Effector memory CD4-positive, alpha-beta T cell (primary cell): ENCODE data around the gene RETREG1.

Experiments used
- DNase-seq, 3 donors: peaks; one replicate each; pipeline ENCODE4 v3.0.0-alpha.2; 2020
- H3K27ac ChIP-seq: 2 replicates; pipeline ENCODE4 v1.7.0; 2013; ENCODE audit warnings: mild to moderate bottlenecking, low read length, moderate library complexity; ENCODE audit not compliant: insufficient read depth, poor library complexity, severe bottlenecking
- H3K27me3 ChIP-seq: replicated peaks from 2 replicates; pipeline ENCODE4 v1.7.0; 2013; ENCODE audit warnings: mild to moderate bottlenecking, low read length; ENCODE audit not compliant: insufficient read depth, control insufficient read depth, poor library complexity, severe bottlenecking
- H3K36me3 ChIP-seq: 2 replicates; pipeline ENCODE4 v1.7.0; 2013; ENCODE audit warnings: mild to moderate bottlenecking, low read length, moderate library complexity; ENCODE audit not compliant: control insufficient read depth, insufficient read depth
- H3K4me1 ChIP-seq: 2 replicates; pipeline ENCODE4 v1.7.0; 2013; ENCODE audit warnings: low read length, mild to moderate bottlenecking; ENCODE audit not compliant: control insufficient read depth, insufficient read depth, poor library complexity, severe bottlenecking
- H3K4me3 ChIP-seq: 2 replicates; pipeline ENCODE4 v1.7.0; 2013; ENCODE audit warnings: low read length, low read depth, mild to moderate bottlenecking; ENCODE audit not compliant: insufficient read depth, poor library complexity, severe bottlenecking
- H3K9me3 ChIP-seq: 2 replicates; pipeline ENCODE4 v1.7.0; 2013; ENCODE audit warnings: mild to moderate bottlenecking, low read length, moderate library complexity; ENCODE audit not compliant: control insufficient read depth

Gene RETREG1

GRCh38 chr5:16559702-16560101, 57.1 kb downstream of the RETREG1 start:
- Histone ChIP-seq H3K4me3 (no peak overlapping the region), H3K4me1 (no peaks in the 10 kb centered on the region), H3K36me3 (peaks cover 4% of the 10 kb centered on the region), H3K9me3 (no peaks in the 10 kb centered on the region), H3K27ac (no peak overlapping the region), H3K27me3 (no peaks in the 10 kb centered on the region)
- no peak for DNase-seq

- H3K27me3 ChIP-seq = no peaks in the 10 kb centered on the region
These were observed 57.7 kb downstream of the RETREG1 start for GRCh38 chr5:16558984-16559629.

DNA sequence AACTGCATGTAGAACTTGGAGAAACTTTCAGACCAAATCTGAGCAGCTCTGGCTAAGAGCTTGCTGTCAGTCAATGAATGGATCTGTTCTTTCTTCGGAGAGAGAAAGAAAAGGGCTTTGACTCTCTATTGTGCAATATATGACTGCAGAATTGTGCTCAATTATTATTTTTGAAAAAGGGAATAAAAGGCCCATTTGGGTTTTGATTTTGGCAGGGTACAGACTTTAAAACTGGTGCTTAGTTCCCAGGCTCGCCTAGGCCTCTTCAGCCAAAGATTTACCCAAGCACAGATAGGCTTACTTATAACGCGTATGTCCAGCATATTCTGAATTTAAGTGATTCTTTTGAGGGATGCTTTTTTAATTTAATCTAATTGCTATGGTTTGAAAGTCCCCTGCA, 59.3 kb downstream of the RETREG1 start:
- Histone ChIP-seq H3K36me3 (peaks cover 4% of the 10 kb centered on the region), H3K27ac (no peak overlapping the region), H3K27me3 (no peaks in the 10 kb centered on the region), H3K4me3 (no peak overlapping the region), H3K9me3 (no peaks in the 10 kb centered on the region), H3K4me1 (no peaks in the 10 kb centered on the region)
- no peak for DNase-seq

More at GRCh38 chr5:16558984-16559629, 57.7 kb downstream of the RETREG1 start:
- no peaks in the 10 kb centered on the region for H3K9me3 ChIP-seq
- peaks cover 4% of the 10 kb centered on the region for H3K36me3 ChIP-seq
- no peak overlapping the region for H3K27ac ChIP-seq
- H3K4me1 ChIP-seq = no peaks in the 10 kb centered on the region
- no peak overlapping the region for H3K4me3 ChIP-seq
- DNase-seq = no peak

- Histone ChIP-seq H3K27ac (no peak overlapping the region), H3K9me3 (no peaks in the 10 kb centered on the region), H3K27me3 (no peaks in the 10 kb centered on the region), H3K36me3 (no peaks in the 10 kb centered on the region), H3K4me1 (no peaks in the 10 kb centered on the region), H3K4me3 (no peak overlapping the region)
- DNase-seq = no peak
These were observed 62.7 kb downstream of the RETREG1 start for GRCh38 chr5:16554110-16554509.

DNA sequence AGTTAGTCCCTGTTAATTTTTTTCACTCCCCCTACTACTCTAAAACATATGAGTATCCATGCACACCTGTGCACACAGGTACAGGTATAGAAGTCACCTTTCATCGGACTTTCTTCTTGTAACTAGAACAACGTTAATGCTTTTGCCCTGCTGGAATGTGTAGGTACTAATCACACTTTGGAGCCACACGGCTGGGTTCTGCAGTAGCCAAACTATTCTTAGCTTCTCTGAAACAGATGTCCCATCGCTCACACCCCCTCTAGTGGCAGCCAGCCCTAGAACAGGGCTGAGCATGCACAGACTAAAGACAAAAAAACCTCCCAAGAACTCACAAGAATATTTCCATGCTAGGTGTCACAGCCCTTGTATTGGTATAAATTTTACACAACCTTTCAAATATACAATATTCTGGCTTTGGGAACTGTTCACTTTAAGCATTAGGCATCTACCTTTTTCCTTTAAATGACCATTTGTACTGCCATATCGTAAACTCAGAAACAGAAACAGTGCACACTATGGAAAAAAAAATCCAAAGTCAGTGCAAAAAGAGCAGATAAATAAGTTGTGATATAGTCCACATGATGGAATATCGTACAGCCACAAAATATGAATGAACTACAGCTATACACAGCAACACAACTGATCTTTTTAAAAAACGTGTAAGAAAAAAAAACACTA, 64.0 kb downstream of the RETREG1 start:
- Histone ChIP-seq H3K4me1 (no peaks in the 10 kb centered on the region), H3K27me3 (no peaks in the 10 kb centered on the region), H3K4me3 (no peak overlapping the region), H3K27ac (no peak overlapping the region), H3K36me3 (no peaks in the 10 kb centered on the region), H3K9me3 (no peaks in the 10 kb centered on the region)
- DNase-seq = no peak

- no peak for DNase-seq
- Histone ChIP-seq H3K9me3 (no peaks in the 10 kb centered on the region), H3K4me1 (no peaks in the 10 kb centered on the region), H3K36me3 (no peaks in the 10 kb centered on the region), H3K27ac (no peak overlapping the region), H3K4me3 (no peak overlapping the region), H3K27me3 (no peaks in the 10 kb centered on the region)
These were observed 65.2 kb downstream of the RETREG1 start for GRCh38 chr5:16551628-16552027.

DNA sequence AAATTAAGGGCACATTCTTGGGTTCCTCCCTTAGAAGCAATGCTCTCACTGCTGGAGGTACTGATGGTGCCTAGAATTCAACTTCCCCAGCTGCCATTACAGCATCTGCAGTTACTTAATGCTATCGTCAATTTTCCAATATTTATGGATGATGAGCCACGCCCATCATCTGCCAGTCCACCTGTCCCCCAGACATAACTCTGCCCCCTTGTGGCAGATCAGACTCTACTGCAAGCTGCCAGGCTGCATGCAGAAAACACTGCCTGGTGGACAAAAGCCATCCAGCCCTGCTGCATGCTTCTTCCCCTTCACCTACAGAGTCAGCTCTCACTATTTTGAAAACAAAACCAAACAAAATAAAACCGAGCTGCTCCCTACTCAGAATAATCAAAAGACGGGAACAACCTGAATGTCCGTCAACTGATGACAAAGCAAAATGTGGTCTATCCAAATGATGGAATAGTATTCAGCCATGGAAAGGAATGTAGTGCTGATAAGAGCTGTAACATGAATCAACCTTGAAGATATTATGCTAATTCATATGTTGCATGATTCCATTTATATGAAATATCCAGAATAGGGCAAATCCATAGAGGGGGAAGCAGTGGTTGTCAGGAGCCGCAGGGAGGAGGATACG, 66.4 kb downstream of the RETREG1 start:
- H3K36me3 ChIP-seq = no peaks in the 10 kb centered on the region
- H3K9me3 ChIP-seq = no peaks in the 10 kb centered on the region
- H3K4me3 ChIP-seq = no peak overlapping the region
- no peaks in the 10 kb centered on the region for H3K27me3 ChIP-seq
- no peaks in the 10 kb centered on the region for H3K4me1 ChIP-seq
- no peak overlapping the region for H3K27ac ChIP-seq
- no peak for DNase-seq

DNA sequence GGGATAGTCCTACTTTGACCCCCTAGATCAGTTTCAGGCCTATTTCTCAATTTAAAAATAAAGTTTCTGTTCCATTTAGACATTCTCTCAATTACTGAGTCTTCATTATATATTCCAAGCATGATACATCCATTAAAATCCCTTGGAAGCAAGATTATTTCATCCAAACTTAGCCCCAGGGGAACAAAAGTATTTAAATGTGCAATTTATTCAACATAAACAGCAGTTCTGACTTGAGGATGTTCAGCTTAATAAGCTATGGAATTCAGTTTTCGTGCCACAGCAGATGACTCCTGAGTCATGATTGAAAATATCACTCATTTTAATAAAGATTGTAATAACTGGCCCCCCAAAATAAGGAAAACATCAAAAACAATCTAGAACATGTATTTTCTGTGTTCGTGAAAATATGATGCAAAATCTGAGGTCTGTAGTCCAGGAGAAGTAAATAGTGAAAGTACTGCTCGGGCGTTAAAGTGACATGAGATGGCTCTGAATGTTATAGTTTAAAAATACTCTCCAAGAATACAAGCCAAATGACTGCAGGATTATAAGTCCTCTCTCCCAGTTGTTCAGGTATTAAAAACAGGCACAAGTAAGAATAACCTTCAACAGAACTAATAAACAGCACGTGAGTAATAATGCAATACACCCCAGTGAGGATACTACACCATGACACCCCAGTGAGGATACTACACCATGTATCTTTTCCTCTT, 67.1 kb downstream of the RETREG1 start:
- Histone ChIP-seq H3K36me3 (no peaks in the 10 kb centered on the region), H3K4me3 (no peak overlapping the region), H3K27me3 (no peaks in the 10 kb centered on the region), H3K27ac (no peak overlapping the region), H3K9me3 (no peaks in the 10 kb centered on the region), H3K4me1 (no peaks in the 10 kb centered on the region)
- DNase-seq = no peak

DNA sequence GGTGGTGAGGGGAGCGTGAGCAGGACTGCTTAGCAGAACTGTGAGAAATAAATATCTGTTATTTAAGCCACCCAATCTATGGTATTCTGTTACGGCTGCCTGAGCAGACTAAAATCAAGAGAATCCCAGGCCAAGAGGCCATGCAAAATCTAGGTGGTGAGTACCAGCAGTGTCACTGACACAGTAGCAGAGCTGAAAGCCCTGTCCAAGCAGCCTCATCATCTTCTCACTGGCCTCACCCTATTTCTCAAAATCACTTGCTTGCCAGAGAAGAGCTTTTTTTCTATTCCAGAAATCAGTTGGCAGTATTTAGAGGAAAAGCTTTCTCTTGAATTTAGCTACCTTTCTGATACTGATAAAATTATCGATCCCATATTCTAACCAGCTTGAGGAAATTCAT, 68.0 kb downstream of the RETREG1 start:
- Histone ChIP-seq H3K9me3 (no peaks in the 10 kb centered on the region), H3K4me3 (no peak overlapping the region), H3K27me3 (no peaks in the 10 kb centered on the region), H3K27ac (no peak overlapping the region), H3K4me1 (no peaks in the 10 kb centered on the region), H3K36me3 (no peaks in the 10 kb centered on the region)
- no peak for DNase-seq

DNA sequence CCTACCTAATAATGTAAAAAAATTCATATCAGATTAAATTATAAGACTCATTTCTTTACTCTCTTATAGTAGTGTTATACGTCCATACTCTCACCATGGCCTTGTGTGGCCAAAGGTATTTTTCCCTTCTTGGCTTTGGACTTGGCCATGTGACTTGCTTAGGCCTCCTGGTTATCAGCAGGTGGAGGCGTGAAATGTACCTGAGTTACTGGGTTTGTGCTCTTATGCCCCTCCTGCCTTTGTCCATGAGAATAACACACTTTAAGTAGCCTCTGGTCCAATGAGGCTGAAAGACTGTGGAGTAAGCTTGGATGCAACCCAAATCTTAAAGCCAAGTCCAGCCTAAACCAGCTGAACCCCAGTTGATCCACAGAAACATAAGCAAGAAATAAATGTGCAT, 68.7 kb downstream of the RETREG1 start:
- no peaks in the 10 kb centered on the region for H3K9me3 ChIP-seq
- H3K27ac ChIP-seq = no peak overlapping the region
- H3K36me3 ChIP-seq = no peaks in the 10 kb centered on the region
- H3K4me1 ChIP-seq = no peaks in the 10 kb centered on the region
- H3K27me3 ChIP-seq = no peaks in the 10 kb centered on the region
- no peak for DNase-seq
- no peak overlapping the region for H3K4me3 ChIP-seq
